ENCODE results near the gene TNS3. TPM values are rescaled to one million over a fixed set of nuclear protein-coding genes. Genes with fewer than 3 reads are reported as not detected.

TNS3 gene
- total RNA-seq, 1 donor from 2014 or later, result 30.3 TPM

DNA sequence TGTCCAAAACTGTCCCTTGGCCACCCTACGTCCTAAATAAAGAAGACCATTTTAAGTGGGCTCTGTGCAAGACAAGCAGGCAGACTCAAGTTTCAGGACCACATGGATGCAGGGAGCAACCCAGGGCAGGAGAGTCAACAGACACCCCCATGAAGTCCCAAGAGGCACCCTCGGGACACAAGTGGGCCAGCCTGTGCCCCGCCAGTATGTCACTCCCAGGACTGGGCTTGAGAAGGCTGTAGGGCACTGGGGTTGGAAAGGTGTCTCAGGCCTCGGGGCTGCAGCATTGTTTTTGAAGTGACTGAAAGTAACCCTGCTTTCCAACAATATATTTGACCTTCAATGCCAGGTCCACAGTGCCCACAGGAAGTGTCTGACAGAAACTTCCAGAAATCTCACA lies 157.4 kb downstream of the TNS3 start:
- Mint-ChIP-seq H3K4me3 (no peak overlapping the region), H3K27me3 (no peaks in the 10 kb centered on the region), H3K4me1 (no peaks in the 10 kb centered on the region), H3K9me3 (no peaks in the 10 kb centered on the region), H3K36me3 (ENCODE audit: low read depth) (peaks cover 80% of the 10 kb centered on the region), H3K27ac (no peak overlapping the region)
- TF ChIP-seq CTCF (IDR thresholded peaks at IDR 0.05), result no peak
- DNase-seq, result no peak
- ChIA-PET POLR2A (no interaction called here), CTCF (no interaction called here)
- ATAC-seq (ENCODE audit: low read depth), result no peak
- intact Hi-C loops (cut with micrococcal nuclease), result no loop called here

GRCh38 chr7:47423196-47423595 lies 158.7 kb downstream of the TNS3 start:
- DNase-seq (no peak), ATAC-seq (ENCODE audit: low read depth) (no peak)
- ChIA-PET CTCF (no interaction called here), POLR2A (no interaction called here)
- no peaks in the 10 kb centered on the region for H3K9me3 Mint-ChIP-seq
- intact Hi-C loops (cut with micrococcal nuclease), result no loop called here
- no peaks in the 10 kb centered on the region for H3K4me1 Mint-ChIP-seq
- H3K36me3 Mint-ChIP-seq (ENCODE audit: low read depth), result peaks cover 87% of the 10 kb centered on the region
- H3K4me3 Mint-ChIP-seq, result no peak overlapping the region
- TF ChIP-seq CTCF (IDR thresholded peaks at IDR 0.05), result no peak
- no peaks in the 10 kb centered on the region for H3K27me3 Mint-ChIP-seq
- H3K27ac Mint-ChIP-seq, result no peak overlapping the region

DNA sequence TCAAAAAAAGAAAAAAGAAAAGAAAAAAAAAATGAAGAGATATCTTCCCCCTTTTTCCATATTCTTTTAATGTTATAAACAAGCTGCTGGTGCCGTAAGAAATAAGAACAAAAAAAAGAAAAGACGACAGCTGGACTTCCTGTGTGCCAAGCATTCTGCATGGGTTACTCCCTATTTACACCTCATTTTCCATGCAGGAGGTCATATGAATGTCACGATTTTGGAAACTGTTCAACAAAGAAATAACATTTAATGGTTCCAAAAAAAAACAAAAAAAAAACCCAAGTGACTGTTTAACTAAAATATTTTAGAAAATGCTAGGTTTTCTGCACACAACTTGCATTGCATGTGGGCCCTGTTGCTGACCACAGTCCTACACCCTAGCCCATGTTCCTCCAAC lies 159.3 kb downstream of the TNS3 start:
- intact Hi-C loops (cut with micrococcal nuclease), result no loop called here
- ChIA-PET CTCF (no interaction called here), POLR2A (no interaction called here)
- no peak for TF ChIP-seq CTCF (IDR thresholded peaks at IDR 0.05)
- Mint-ChIP-seq H3K36me3 (ENCODE audit: low read depth) (peaks cover 81% of the 10 kb centered on the region), H3K27me3 (no peaks in the 10 kb centered on the region), H3K27ac (no peak overlapping the region), H3K4me3 (no peak overlapping the region), H3K4me1 (no peaks in the 10 kb centered on the region), H3K9me3 (no peaks in the 10 kb centered on the region)
- ATAC-seq (ENCODE audit: low read depth) (no peak), DNase-seq (no peak)

GRCh38 chr7:47421456-47421855 lies 160.5 kb downstream of the TNS3 start:
- no peak for TF ChIP-seq CTCF (IDR thresholded peaks at IDR 0.05)
- ChIA-PET POLR2A (interaction anchor here (0.6 kb wide), 1 partner anchor 116 kb away, joined by 12 read pairs; no protein-coding TSS in a partner anchor), CTCF (no interaction called here)
- no peaks in the 10 kb centered on the region for H3K4me1 Mint-ChIP-seq
- H3K27ac Mint-ChIP-seq, result no peak overlapping the region
- no peak overlapping the region for H3K4me3 Mint-ChIP-seq
- H3K27me3 Mint-ChIP-seq, result no peaks in the 10 kb centered on the region
- DNase-seq, result no peak
- no peak for ATAC-seq (ENCODE audit: low read depth)
- intact Hi-C loops (cut with micrococcal nuclease), result no loop called here
- peaks cover 81% of the 10 kb centered on the region for H3K36me3 Mint-ChIP-seq (ENCODE audit: low read depth)
- no peaks in the 10 kb centered on the region for H3K9me3 Mint-ChIP-seq

- Mint-ChIP-seq H3K9me3 (no peaks in the 10 kb centered on the region), H3K4me3 (no peak overlapping the region), H3K27me3 (no peaks in the 10 kb centered on the region), H3K4me1 (no peaks in the 10 kb centered on the region), H3K27ac (no peak overlapping the region), H3K36me3 (ENCODE audit: low read depth) (peaks cover 76% of the 10 kb centered on the region)
- ChIA-PET CTCF (no interaction called here), POLR2A (no interaction called here)
- no peak for ATAC-seq (ENCODE audit: low read depth)
- DNase-seq, result no peak
- intact Hi-C loops (cut with micrococcal nuclease), result no loop called here
- TF ChIP-seq CTCF (IDR thresholded peaks at IDR 0.05), result no peak
Measured at GRCh38 chr7:47420122-47420780, 161.7 kb downstream of the TNS3 start.

Measured in activated B cell treated with CpG ODN at 0.5 μM for 24 hours (primary cell).